ENCODE results near the gene AKR7A3. TPM values are rescaled to one million over a fixed set of nuclear protein-coding genes. Genes with fewer than 3 reads are reported as not detected.

The AKR7A3 gene
- total RNA-seq, 1 donor from 2014 or later, result 0.20 TPM

GRCh38 chr1:19329188-19329587, 40.6 kb upstream of the AKR7A3 start:
- Mint-ChIP-seq H3K27ac (ENCODE audit: unreplicated experiment) (no peak overlapping the region), H3K9me3 (ENCODE audit: unreplicated experiment) (no peaks in the 10 kb centered on the region), H3K4me3 (ENCODE audit: unreplicated experiment) (no peak overlapping the region), H3K4me1 (ENCODE audit: low read depth, unreplicated experiment) (peaks cover 3% of the 10 kb centered on the region), H3K27me3 (ENCODE audit: low read depth, unreplicated experiment) (no peaks in the 10 kb centered on the region), H3K36me3 (ENCODE audit: low read depth, unreplicated experiment) (peaks cover 7% of the 10 kb centered on the region)
- no peak overlapping the region for H3K4me3 ChIP-seq (ENCODE audit: insufficient read depth, low read depth, low read length)
- no peaks in the 10 kb centered on the region for H3K79me2 ChIP-seq (ENCODE audit: insufficient read depth, low read length)
- no peaks in the 10 kb centered on the region for H3K9me3 ChIP-seq (ENCODE audit: insufficient read depth, low read depth, low read length)
- DNase-seq (ENCODE audit: low read depth) (no peak), FAIRE-seq (no peak)
- TF ChIP-seq CTCF (IDR thresholded peaks at IDR 0.05; ENCODE audit: insufficient read depth, low read depth, low read length) (no peak), EZH2 (IDR thresholded peaks at IDR 0.05; ENCODE audit: insufficient read depth, low read length) (no peak)
- H2AFZ ChIP-seq (ENCODE audit: low read depth, low read length), result no peak overlapping the region
- H3K4me2 ChIP-seq (ENCODE audit: low read length), result no peak overlapping the region
- peaks cover 23% of the 10 kb centered on the region for H4K20me1 ChIP-seq (ENCODE audit: insufficient read depth, low read length)
- H3K36me3 ChIP-seq (ENCODE audit: insufficient read depth, low read length), result peaks cover 4% of the 10 kb centered on the region
- no peak overlapping the region for H3K9ac ChIP-seq (ENCODE audit: low read length)
- no peak overlapping the region for H3K27ac ChIP-seq (ENCODE audit: low read depth, low read length)
- H3K4me1 ChIP-seq (ENCODE audit: insufficient read depth, low read length), result no peaks in the 10 kb centered on the region
- H3K27me3 ChIP-seq (ENCODE audit: insufficient read depth, low read length), result no peaks in the 10 kb centered on the region

GRCh38 chr1:19328486-19328885, 39.9 kb upstream of the AKR7A3 start:
- Histone ChIP-seq H3K9ac (ENCODE audit: low read length) (no peak overlapping the region), H3K79me2 (ENCODE audit: insufficient read depth, low read length) (no peaks in the 10 kb centered on the region), H3K36me3 (ENCODE audit: insufficient read depth, low read length) (peaks cover 4% of the 10 kb centered on the region), H2AFZ (ENCODE audit: low read depth, low read length) (no peak overlapping the region), H3K4me2 (ENCODE audit: low read length) (no peak overlapping the region), H3K27ac (ENCODE audit: low read depth, low read length) (no peak overlapping the region), H3K4me3 (ENCODE audit: insufficient read depth, low read depth, low read length) (no peak overlapping the region), H3K9me3 (ENCODE audit: insufficient read depth, low read depth, low read length) (no peaks in the 10 kb centered on the region), H3K4me1 (ENCODE audit: insufficient read depth, low read length) (no peaks in the 10 kb centered on the region), H4K20me1 (ENCODE audit: insufficient read depth, low read length) (peaks cover 23% of the 10 kb centered on the region), H3K27me3 (ENCODE audit: insufficient read depth, low read length) (no peaks in the 10 kb centered on the region)
- no peaks in the 10 kb centered on the region for H3K4me1 Mint-ChIP-seq (ENCODE audit: low read depth, unreplicated experiment)
- no peak overlapping the region for H3K27ac Mint-ChIP-seq (ENCODE audit: unreplicated experiment)
- no peak overlapping the region for H3K4me3 Mint-ChIP-seq (ENCODE audit: unreplicated experiment)
- H3K9me3 Mint-ChIP-seq (ENCODE audit: unreplicated experiment), result no peaks in the 10 kb centered on the region
- H3K36me3 Mint-ChIP-seq (ENCODE audit: low read depth, unreplicated experiment), result peaks cover 10% of the 10 kb centered on the region
- no peaks in the 10 kb centered on the region for H3K27me3 Mint-ChIP-seq (ENCODE audit: low read depth, unreplicated experiment)
- TF ChIP-seq EZH2 (IDR thresholded peaks at IDR 0.05; ENCODE audit: insufficient read depth, low read length), result no peak
- no peak for TF ChIP-seq CTCF (IDR thresholded peaks at IDR 0.05; ENCODE audit: insufficient read depth, low read depth, low read length)
- DNase-seq (ENCODE audit: low read depth) (no peak), FAIRE-seq (no peak)

GRCh38 chr1:19327736-19328135, 39.2 kb upstream of the AKR7A3 start:
- Histone ChIP-seq H3K27me3 (ENCODE audit: insufficient read depth, low read length) (no peaks in the 10 kb centered on the region), H3K9me3 (ENCODE audit: insufficient read depth, low read depth, low read length) (no peaks in the 10 kb centered on the region), H3K4me3 (ENCODE audit: insufficient read depth, low read depth, low read length) (no peak overlapping the region), H3K27ac (ENCODE audit: low read depth, low read length) (no peak overlapping the region), H2AFZ (ENCODE audit: low read depth, low read length) (no peak overlapping the region), H3K79me2 (ENCODE audit: insufficient read depth, low read length) (no peaks in the 10 kb centered on the region), H3K9ac (ENCODE audit: low read length) (no peak overlapping the region), H4K20me1 (ENCODE audit: insufficient read depth, low read length) (peaks cover 22% of the 10 kb centered on the region), H3K4me1 (ENCODE audit: insufficient read depth, low read length) (no peaks in the 10 kb centered on the region), H3K4me2 (ENCODE audit: low read length) (no peak overlapping the region), H3K36me3 (ENCODE audit: insufficient read depth, low read length) (peaks cover 4% of the 10 kb centered on the region)
- no peak for DNase-seq (ENCODE audit: low read depth)
- FAIRE-seq, result no peak
- Mint-ChIP-seq H3K9me3 (ENCODE audit: unreplicated experiment) (no peaks in the 10 kb centered on the region), H3K27ac (ENCODE audit: unreplicated experiment) (no peak overlapping the region), H3K4me3 (ENCODE audit: unreplicated experiment) (no peak overlapping the region), H3K27me3 (ENCODE audit: low read depth, unreplicated experiment) (no peaks in the 10 kb centered on the region), H3K4me1 (ENCODE audit: low read depth, unreplicated experiment) (no peaks in the 10 kb centered on the region), H3K36me3 (ENCODE audit: low read depth, unreplicated experiment) (peaks cover 10% of the 10 kb centered on the region)
- no peak for TF ChIP-seq CTCF (IDR thresholded peaks at IDR 0.05; ENCODE audit: insufficient read depth, low read depth, low read length)
- TF ChIP-seq EZH2 (IDR thresholded peaks at IDR 0.05; ENCODE audit: insufficient read depth, low read length), result no peak

Data from astrocyte (in vitro differentiated cells and primary cell).